MCF 10A (cell line): Measurements from ENCODE around the gene DACT3. TPM values are rescaled to one million over a fixed set of nuclear protein-coding genes. Genes with fewer than 3 reads are reported as not detected.

ENCODE experiments used
- BruUV-seq: library from RNA; stranded (reverse); fragments of 400-500 nt; replicated peaks from 2 replicates; lab custom pipeline; 2021; lab: Mats Ljungman, UMichigan
- CTCF ChIA-PET: fragments of 300-600 bp; sonication (Branson Sonifier 250); formaldehyde crosslinking; extraction: SDS; loops from one replicate; lab custom pipeline; 2021; ENCODE audit warnings: antibody characterized with exemption, inconsistent platforms; lab: Yijun Ruan, JAX
- POLR2A ChIA-PET: fragments of 300-600, 350-650 bp; sonication (Branson Sonifier 250); formaldehyde crosslinking; extraction: SDS; loops from one replicate; lab custom pipeline; 2020; ENCODE audit warnings: antibody characterized with exemption, inconsistent platforms; lab: Yijun Ruan, JAX
- DNase-seq: peaks from one replicate; pipeline ENCODE4 v3.0.0-alpha.2; 2018; ENCODE audit not compliant: unreplicated experiment
- H3K27ac Mint-ChIP-seq: one replicate; pipeline ENCODE4 v1.8.0; 2022; ENCODE audit warnings: mild to moderate bottlenecking, low read depth, mixed read lengths; ENCODE audit not compliant: unreplicated experiment
- H3K27me3 Mint-ChIP-seq: one replicate; pipeline ENCODE4 v1.8.0; 2022; ENCODE audit warnings: mixed read lengths; ENCODE audit not compliant: insufficient read depth, unreplicated experiment
- H3K36me3 Mint-ChIP-seq: one replicate; pipeline ENCODE4 v1.8.0; 2022; ENCODE audit warnings: mild to moderate bottlenecking, moderate library complexity, mixed read lengths; ENCODE audit not compliant: insufficient read depth, unreplicated experiment
- H3K4me1 Mint-ChIP-seq: one replicate; pipeline ENCODE4 v1.8.0; 2022; ENCODE audit warnings: mixed read lengths; ENCODE audit not compliant: insufficient read depth, unreplicated experiment
- H3K4me3 Mint-ChIP-seq: one replicate; pipeline ENCODE4 v1.8.0; 2022; ENCODE audit warnings: mild to moderate bottlenecking, moderate library complexity, mixed read lengths; ENCODE audit not compliant: unreplicated experiment
- H3K9me3 Mint-ChIP-seq: one replicate; pipeline ENCODE4 v1.8.0; 2022; ENCODE audit warnings: mixed read lengths; ENCODE audit not compliant: unreplicated experiment
- CTCF ChIP-seq: fragments of 200-600 bp; IDR thresholded peaks from one replicate; pipeline ENCODE4 v1.8.0; 2022; ENCODE audit warnings: antibody characterized with exemption, mild to moderate bottlenecking; ENCODE audit not compliant: unreplicated experiment
- intact Hi-C: fragments of 100-400 bp; cut with micrococcal nuclease; formaldehyde crosslinking; loops from 2 replicates; pipeline ENCODE4 v1.14.1; 2022
- total RNA-seq: library from RNA; stranded (reverse); gene quantifications from 2 replicates; pipeline ENCODE4 v1.2.3, GENCODE V29; 2022

Gene DACT3
- total RNA-seq, 1 experiment from 2014 or later: 0.09 TPM

- TF ChIP-seq CTCF: no peak
- ChIA-PET CTCF (interaction anchor here (0.6 to 1.0 kb wide), 3 partner anchors 9 to 48 kb away, joined by 4 to 6 read pairs (median 4); no protein-coding TSS in a partner anchor), POLR2A (interaction anchor here (0.6 kb wide), 2 partner anchors 47 to 66 kb away, joined by 3 read pairs; no protein-coding TSS in a partner anchor)
- H3K9me3 Mint-ChIP-seq: no peaks in the 10 kb centered on the region
- H3K27ac Mint-ChIP-seq: no peak overlapping the region
- BruUV-seq: no TSS peak
- H3K27me3 Mint-ChIP-seq: peaks cover 21% of the 10 kb centered on the region
- H3K36me3 Mint-ChIP-seq: no peaks in the 10 kb centered on the region
- no peaks in the 10 kb centered on the region for H3K4me1 Mint-ChIP-seq
- DNase-seq: no peak
- intact Hi-C loops: no loop called here
- H3K4me3 Mint-ChIP-seq: no peak overlapping the region
Measured at GRCh38 chr19:46665072-46665471, 4.1 kb upstream of the DACT3 start.

GRCh38 chr19:46661735-46662592 lies 982 bp upstream of the DACT3 start:
- peak overlapping the region; percentile 39 for H3K27ac Mint-ChIP-seq
- ChIA-PET CTCF (interaction anchor here (0.5 to 3.3 kb wide), 44 partner anchors 10 to 671 kb away, joined by 3 to 101 read pairs (median 4); no protein-coding TSS in a partner anchor), POLR2A (interaction anchor here (0.8 to 2.6 kb wide), 13 partner anchors 9 to 1082 kb away, joined by 3 to 30 read pairs (median 4); partner anchors contain the start of genes CALM3 and MYPOP)
- peak; percentile 94 for TF ChIP-seq CTCF
- no TSS peak for BruUV-seq
- no peaks in the 10 kb centered on the region for H3K9me3 Mint-ChIP-seq
- intact Hi-C loops: loop anchor here (1.0 to 5.0 kb wide), 3 partner anchors 48 to 133 kb away; no protein-coding TSS in a partner anchor
- peak; percentile 88 for DNase-seq
- H3K36me3 Mint-ChIP-seq: no peaks in the 10 kb centered on the region
- peaks cover 41% of the 10 kb centered on the region for H3K27me3 Mint-ChIP-seq
- peaks cover 7% of the 10 kb centered on the region for H3K4me1 Mint-ChIP-seq
- peak overlapping the region; percentile 63 for H3K4me3 Mint-ChIP-seq

- Mint-ChIP-seq H3K4me3 (peak overlapping the region; percentile 63), H3K36me3 (no peaks in the 10 kb centered on the region), H3K27ac (no peak overlapping the region), H3K27me3 (peaks cover 41% of the 10 kb centered on the region), H3K9me3 (no peaks in the 10 kb centered on the region), H3K4me1 (peaks cover 7% of the 10 kb centered on the region)
- intact Hi-C loops: loop anchor here (5.0 kb wide), 1 partner anchor 118 kb away; no protein-coding TSS in a partner anchor
- DNase-seq: no peak
- TF ChIP-seq CTCF: no peak
- CTCF ChIA-PET: interaction anchor here (0.6 to 3.3 kb wide), 8 partner anchors 24 to 117 kb away, joined by 3 to 101 read pairs (median 5); no protein-coding TSS in a partner anchor
- POLR2A ChIA-PET: interaction anchor here (0.6 to 2.6 kb wide), 10 partner anchors 17 to 164 kb away, joined by 3 to 30 read pairs (median 6); partner anchors contain the start of gene CALM3
- BruUV-seq: no TSS peak
Measured at GRCh38 chr19:46660551-46661019, 397 bp downstream of the DACT3 start.
